Measurements from ENCODE around the gene GTPBP4.
A peak's percentile ranks its signal among the peaks of the same experiment; 100 is the strongest.

GTPBP4 gene

GRCh38 chr10:987870-988666 is at the start of gene GTPBP4:
Gene GTPBP4, plus strand, starts transcription at chr10:988434. Its CDS starts 46 bp downstream, at chr10:988480.
- DNase-seq = peak; percentile 62 to 99 (median 94)

- DNase-seq = no peak
Measured at GRCh38 chr10:938941-939678, 49.1 kb upstream of the GTPBP4 start.

GRCh38 chr10:943334-944033 is 44.8 kb upstream of the GTPBP4 start:
- no peak for DNase-seq

GRCh38 chr10:944034-944831 is 44.0 kb upstream of the GTPBP4 start:
- DNase-seq = peak in 13 of 58 donors; percentile 5 to 34 (median 15)

GRCh38 chr10:945778-946177 is 42.5 kb upstream of the GTPBP4 start:
- DNase-seq = no peak

- peak in 3 of 58 donors; percentile 13 to 47 (median 13) for DNase-seq
Measured at GRCh38 chr10:947051-947450, 41.2 kb upstream of the GTPBP4 start.

- DNase-seq = no peak
Measured at GRCh38 chr10:947881-948280, 40.4 kb upstream of the GTPBP4 start.

- no peak for DNase-seq
Measured at GRCh38 chr10:948347-948746, 39.9 kb upstream of the GTPBP4 start.

GRCh38 chr10:949446-949845 is 38.8 kb upstream of the GTPBP4 start:
- no peak for DNase-seq

- no peak for DNase-seq
Measured at GRCh38 chr10:953836-954235, 34.4 kb upstream of the GTPBP4 start.

- DNase-seq = no peak
Measured at GRCh38 chr10:954396-954795, 33.8 kb upstream of the GTPBP4 start.

- no peak for DNase-seq
Measured at GRCh38 chr10:955127-955819, 33.0 kb upstream of the GTPBP4 start.

GRCh38 chr10:955820-956217 is 32.4 kb upstream of the GTPBP4 start:
- no peak for DNase-seq

GRCh38 chr10:958106-958505 is 30.1 kb upstream of the GTPBP4 start:
- no peak for DNase-seq

GRCh38 chr10:958856-959255 is 29.4 kb upstream of the GTPBP4 start:
- no peak for DNase-seq

GRCh38 chr10:962342-962741 is 25.9 kb upstream of the GTPBP4 start:
- DNase-seq = no peak

GRCh38 chr10:963186-963585 is 25.0 kb upstream of the GTPBP4 start:
- no peak for DNase-seq

- no peak for DNase-seq
Measured at GRCh38 chr10:963655-964054, 24.6 kb upstream of the GTPBP4 start.

GRCh38 chr10:964321-964987 is 23.8 kb upstream of the GTPBP4 start:
- no peak for DNase-seq

GRCh38 chr10:964988-965417 is 23.2 kb upstream of the GTPBP4 start:
- DNase-seq = no peak

All from anterior cingulate cortex (tissue), 58 donors.